IPS-20b (cell line): ENCODE results near the gene L1TD1.
A peak's percentile ranks its signal among the peaks of the same experiment; 100 is the strongest.
"Not testable (repeated sequence)": the region's sequence is repeated elsewhere in the genome, so short reads cannot be mapped to it uniquely, and the experiment has no call there.

Source experiments
- H3K27ac ChIP-seq: one replicate; pipeline ENCODE4 v1.5.1; 2013; ENCODE audit warnings: low read length
- H3K27me3 ChIP-seq: 2 replicates; pipeline ENCODE4 v1.6.1; 2013; ENCODE audit warnings: mild to moderate bottlenecking, low read length, inconsistent platforms; ENCODE audit not compliant: insufficient read depth
- H3K36me3 ChIP-seq: 2 replicates; pipeline ENCODE4 v1.6.1; 2013; ENCODE audit warnings: low read depth, mild to moderate bottlenecking, inconsistent platforms, low read length, moderate library complexity; ENCODE audit not compliant: insufficient read depth
- H3K4me1 ChIP-seq: 2 replicates; pipeline ENCODE4 v1.6.1; 2013; ENCODE audit warnings: mild to moderate bottlenecking, control low read depth, inconsistent platforms, low read length, moderate library complexity; ENCODE audit not compliant: insufficient read depth
- H3K4me3 ChIP-seq: 2 replicates; pipeline ENCODE4 v1.5.1; 2013; ENCODE audit warnings: mild to moderate bottlenecking, low read length, inconsistent platforms
- H3K9ac ChIP-seq: 2 replicates; pipeline ENCODE4 v1.6.1; 2013; ENCODE audit warnings: low read depth, mild to moderate bottlenecking, inconsistent platforms, low read length, moderate library complexity
- H3K9me3 ChIP-seq: 2 replicates; pipeline ENCODE4 v1.6.1; 2013; ENCODE audit warnings: mild to moderate bottlenecking, low read depth, low read length, inconsistent platforms; ENCODE audit not compliant: insufficient read depth

L1TD1 gene

DNA sequence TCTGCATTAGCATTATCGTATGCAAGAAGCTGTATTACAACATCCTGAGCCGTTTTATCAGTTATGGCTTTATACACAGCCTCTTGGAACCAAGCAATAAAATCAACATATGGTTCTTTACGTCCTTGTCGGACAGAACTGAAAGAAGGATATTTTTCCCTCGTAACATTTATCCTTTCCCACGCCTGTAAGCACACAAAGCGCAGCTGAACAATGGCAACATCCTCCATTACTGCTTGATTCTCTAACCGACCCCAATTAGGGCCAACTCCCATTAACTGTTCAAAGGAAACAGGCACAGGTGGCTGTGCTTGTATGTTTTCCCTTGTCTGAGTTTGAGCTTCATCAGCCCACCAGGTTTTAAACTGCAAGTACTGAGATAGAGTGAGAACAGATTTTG lies 12.5 kb upstream of the L1TD1 start:
- not testable (repeated sequence) for H3K36me3 ChIP-seq, H3K27me3 ChIP-seq, H3K9me3 ChIP-seq
- Histone ChIP-seq H3K4me1 (peaks cover 49% of the 10 kb centered on the region), H3K27ac (peak overlapping the region; percentile 88), H3K9ac (peak overlapping the region; percentile 65; the same call in 1 of the 2 replicates), H3K4me3 (peak overlapping the region; percentile 52; the same call in 1 of the 2 replicates)

DNA sequence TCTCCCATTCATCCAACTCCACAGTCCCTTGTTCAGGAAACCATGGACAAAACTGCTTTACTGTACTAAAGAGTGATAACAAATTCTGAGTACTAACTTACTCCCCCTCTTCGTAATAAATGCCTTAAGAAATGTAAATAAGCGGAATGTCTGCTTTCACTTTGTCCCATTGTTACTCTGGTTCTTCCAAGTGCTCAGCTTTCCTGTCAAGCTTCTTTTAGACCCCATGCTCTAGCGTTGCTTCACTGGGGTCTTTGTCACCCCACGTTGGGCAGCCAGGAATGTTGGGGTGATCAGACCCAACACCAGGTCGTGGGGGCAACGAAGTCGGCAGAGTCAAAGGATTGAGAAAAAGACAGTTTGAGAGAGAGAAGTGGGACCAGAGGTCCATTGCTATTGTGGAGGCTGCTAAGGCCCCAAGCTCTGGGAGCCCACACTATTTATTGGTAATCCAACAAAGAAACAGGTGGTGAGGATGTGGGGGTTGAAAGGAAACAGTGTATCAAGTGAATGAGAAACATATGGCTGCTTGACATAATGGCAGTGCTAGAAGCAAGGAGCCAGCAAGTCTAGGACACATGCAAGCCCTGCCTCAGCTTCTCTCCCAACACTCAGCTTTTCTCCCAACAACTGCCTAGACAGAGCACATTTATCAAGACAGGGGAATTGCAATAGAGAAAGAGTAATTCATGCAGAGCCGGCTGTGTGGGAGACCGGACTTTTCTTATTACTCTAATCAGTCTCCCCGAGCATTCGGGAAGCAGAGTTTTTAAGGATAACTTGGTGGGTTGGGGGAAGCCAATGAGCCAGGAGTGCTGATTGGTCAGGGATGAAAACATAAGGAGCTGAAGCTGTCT lies 11.3 kb upstream of the L1TD1 start:
- not testable (repeated sequence) for H3K9me3 ChIP-seq, H3K36me3 ChIP-seq, H3K27me3 ChIP-seq
- Histone ChIP-seq H3K9ac (peak overlapping the region; percentile 65; the same call in 1 of the 2 replicates), H3K4me1 (peaks cover 43% of the 10 kb centered on the region), H3K27ac (peak overlapping the region; percentile 12), H3K4me3 (peak overlapping the region; percentile 38; the same call in 1 of the 2 replicates)

DNA sequence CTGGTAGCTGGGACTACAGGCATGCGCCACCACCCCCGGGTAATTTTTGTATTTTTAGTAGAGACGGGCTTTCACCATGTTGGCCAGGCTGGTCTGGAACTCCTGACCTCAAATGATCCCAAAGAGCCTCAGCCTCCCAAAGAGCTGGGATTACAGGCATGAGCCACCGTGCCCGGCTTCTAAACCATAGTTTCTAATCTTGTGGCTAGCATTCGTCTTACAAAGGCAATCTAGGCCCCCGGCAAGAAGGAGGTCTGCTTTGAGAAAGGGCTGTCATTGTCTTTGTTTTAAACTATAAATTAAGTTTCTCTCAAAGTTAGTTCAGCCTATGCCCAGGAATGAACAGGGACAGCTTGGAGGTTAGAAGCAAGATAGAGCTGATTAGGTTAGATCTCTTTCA lies 10.3 kb upstream of the L1TD1 start:
- no peaks in the 10 kb centered on the region for H3K27me3 ChIP-seq
- H3K27ac ChIP-seq = no peak overlapping the region
- H3K9me3 ChIP-seq = no peaks in the 10 kb centered on the region
- H3K4me1 ChIP-seq = peaks cover 43% of the 10 kb centered on the region
- H3K9ac ChIP-seq = no peak overlapping the region
- H3K4me3 ChIP-seq = no peak overlapping the region
- H3K36me3 ChIP-seq = no peaks in the 10 kb centered on the region

DNA sequence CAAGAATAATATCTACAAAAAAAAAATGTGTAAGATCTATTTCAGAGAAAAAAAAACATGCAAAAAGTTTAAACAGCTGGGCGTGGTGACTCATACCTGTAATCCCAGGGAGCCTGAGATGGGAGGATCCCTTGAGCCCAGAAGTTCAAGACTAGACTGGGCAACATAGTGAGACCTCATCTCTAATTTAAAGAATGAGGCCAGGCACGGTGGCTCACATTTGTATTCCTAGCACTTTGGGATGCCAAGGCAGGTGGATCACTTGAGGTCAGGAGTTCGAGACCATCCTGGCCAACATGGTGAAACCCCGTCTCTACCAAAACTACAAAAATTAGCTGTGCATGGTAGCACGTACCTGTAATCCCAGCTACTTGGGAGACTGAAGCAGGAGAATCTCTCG lies 9.4 kb upstream of the L1TD1 start:
- not testable (repeated sequence) for H3K27me3 ChIP-seq, H3K9ac ChIP-seq, H3K36me3 ChIP-seq, H3K27ac ChIP-seq, H3K9me3 ChIP-seq, H3K4me3 ChIP-seq
- peaks cover 36% of the 10 kb centered on the region for H3K4me1 ChIP-seq

DNA sequence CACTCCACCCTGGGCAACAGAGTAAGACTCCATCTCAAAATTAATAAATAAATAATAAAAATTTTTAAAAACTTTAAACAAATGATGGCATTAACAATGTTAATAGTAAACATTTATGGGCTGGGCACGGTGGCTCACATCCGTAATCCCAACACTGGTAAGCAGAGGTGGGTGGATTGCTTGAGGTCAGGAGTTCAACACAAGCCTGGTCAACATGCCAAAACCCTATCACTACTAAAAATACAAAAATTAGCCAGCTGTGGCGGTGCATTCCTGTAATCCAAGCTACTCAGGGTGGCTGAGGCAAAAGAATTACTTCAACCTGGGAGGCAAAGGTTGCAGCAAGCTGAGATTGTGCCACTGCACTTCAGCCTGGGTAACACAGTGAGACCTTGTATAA lies 9.0 kb upstream of the L1TD1 start:
- Histone ChIP-seq H3K9ac (no peak overlapping the region), H3K27ac (no peak overlapping the region), H3K36me3 (no peaks in the 10 kb centered on the region), H3K9me3 (no peaks in the 10 kb centered on the region), H3K27me3 (no peaks in the 10 kb centered on the region), H3K4me1 (peaks cover 31% of the 10 kb centered on the region), H3K4me3 (no peak overlapping the region)

DNA sequence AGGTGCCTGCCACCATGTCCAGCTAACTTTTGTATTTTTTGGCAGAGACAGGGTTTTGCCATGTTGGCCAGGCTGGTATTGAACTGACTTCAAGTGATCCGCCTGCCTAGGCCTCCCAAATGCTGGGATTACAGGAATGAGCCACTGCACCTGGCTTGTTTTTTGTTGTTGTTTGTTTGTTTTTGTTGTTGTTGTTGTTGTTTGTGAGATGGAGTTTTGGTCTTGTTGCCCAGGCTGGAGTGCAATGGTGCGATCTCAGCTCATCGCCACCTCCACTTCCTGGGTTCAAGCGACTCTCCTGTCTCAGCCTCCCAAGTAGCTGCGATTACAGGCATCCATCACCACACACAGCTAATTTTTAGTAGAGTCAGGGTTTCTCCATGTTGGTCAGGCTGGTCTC lies 7.1 kb upstream of the L1TD1 start:
- no peak overlapping the region for H3K4me3 ChIP-seq
- H3K4me1 ChIP-seq = peaks cover 13% of the 10 kb centered on the region
- no peaks in the 10 kb centered on the region for H3K36me3 ChIP-seq
- no peak overlapping the region for H3K27ac ChIP-seq
- no peaks in the 10 kb centered on the region for H3K27me3 ChIP-seq
- H3K9ac ChIP-seq = no peak overlapping the region
- no peaks in the 10 kb centered on the region for H3K9me3 ChIP-seq

DNA sequence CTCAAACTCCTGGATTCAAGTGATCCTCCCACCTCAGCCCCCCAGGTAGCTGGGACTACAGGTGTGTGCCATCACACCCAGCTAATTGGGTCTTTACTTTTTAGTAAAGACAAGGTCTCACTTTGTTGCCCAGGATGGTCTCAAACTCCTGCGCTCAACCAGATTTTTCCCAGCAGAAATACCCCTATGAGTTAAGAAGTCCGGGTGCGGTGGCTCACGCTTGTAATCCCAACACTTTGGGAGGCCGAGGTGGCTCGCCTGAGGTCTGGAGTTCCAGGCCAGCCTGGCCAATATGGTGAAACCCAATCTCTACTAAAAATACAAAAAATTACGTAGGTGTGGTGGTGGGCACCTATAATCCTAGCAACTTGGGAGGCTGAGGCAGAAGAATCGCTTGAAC lies 6.5 kb upstream of the L1TD1 start:
- Histone ChIP-seq H3K4me3 (no peak overlapping the region), H3K9me3 (no peaks in the 10 kb centered on the region), H3K36me3 (no peaks in the 10 kb centered on the region), H3K27ac (no peak overlapping the region), H3K9ac (no peak overlapping the region), H3K4me1 (peaks cover 8% of the 10 kb centered on the region), H3K27me3 (no peaks in the 10 kb centered on the region)

DNA sequence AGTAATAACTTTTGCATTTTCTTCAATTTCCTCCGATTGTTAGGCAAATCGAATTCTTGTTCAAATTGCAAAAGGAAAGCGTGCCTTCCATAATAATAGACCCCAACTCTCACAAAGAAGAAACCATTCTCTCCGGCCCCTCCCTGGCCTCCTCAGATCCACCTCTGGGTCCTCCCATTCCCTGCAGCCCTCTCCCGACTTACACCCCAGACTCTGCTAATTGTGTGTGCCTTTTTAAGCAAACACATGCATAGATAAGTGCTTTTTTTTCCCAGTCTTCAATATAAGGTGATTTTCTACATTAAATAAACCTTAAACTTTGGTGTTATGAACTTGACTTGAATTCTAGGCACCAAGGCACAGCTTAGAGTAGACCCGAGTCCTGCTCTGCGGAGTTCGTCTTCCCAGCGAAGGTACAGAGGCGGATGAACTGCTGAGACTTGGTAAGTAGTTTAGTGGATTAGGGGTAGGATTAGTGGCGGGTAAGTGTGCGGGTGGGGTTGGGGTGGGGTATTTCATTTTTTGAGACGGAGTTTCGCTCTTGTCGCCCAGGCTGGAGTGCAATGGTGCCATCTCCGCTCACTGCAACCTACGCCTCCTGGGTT lies 1.5 kb downstream of the L1TD1 start:
- peak overlapping the region; percentile 90 for H3K27ac ChIP-seq
- peak overlapping the region; percentile 94 for H3K4me3 ChIP-seq
- peaks cover 50% of the 10 kb centered on the region for H3K36me3 ChIP-seq
- peak overlapping the region; percentile 98 for H3K9ac ChIP-seq
- H3K27me3 ChIP-seq = peaks cover 7% of the 10 kb centered on the region; the same call in 1 of the 2 replicates
- no peaks in the 10 kb centered on the region for H3K9me3 ChIP-seq
- H3K4me1 ChIP-seq = peaks cover 13% of the 10 kb centered on the region; the same call in 1 of the 2 replicates

DNA sequence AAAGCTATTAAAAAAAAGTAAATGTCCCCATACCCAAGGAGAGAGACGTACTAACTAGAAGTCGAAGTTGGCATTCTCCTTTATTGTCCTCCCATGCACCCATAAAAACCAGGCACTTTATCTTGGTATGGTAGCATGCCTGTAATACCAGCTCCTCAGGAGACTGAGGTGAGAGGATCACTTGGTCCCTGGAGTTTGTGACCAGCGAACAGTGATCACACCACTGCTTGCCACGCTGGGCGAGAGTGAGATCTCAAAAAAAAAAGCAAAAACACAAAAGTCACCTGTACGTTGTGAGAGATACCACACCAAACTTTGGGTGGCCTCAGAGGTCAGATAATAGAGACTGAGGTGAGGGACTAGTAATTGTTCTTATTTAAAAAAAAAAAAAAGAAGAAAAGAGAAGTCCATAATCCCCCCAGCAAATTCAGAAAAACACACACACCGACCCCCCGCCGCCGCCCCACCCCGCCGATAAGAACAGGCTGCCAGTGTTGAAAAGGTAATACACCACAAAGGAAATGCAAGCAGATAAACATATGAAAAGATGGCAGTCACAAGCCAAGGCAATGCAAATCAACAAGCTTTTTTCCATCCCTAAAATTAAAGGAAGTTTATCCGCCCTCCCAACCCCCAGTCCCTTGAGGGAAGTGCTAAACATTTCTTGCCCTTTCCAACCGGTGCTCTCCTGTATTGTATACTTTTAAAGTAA lies 3.6 kb downstream of the L1TD1 start:
- H3K4me3 ChIP-seq = peak overlapping the region; percentile 65
- H3K27ac ChIP-seq = peak overlapping the region; percentile 11
- peaks cover 13% of the 10 kb centered on the region; the same call in 1 of the 2 replicates for H3K4me1 ChIP-seq
- H3K9me3 ChIP-seq = no peaks in the 10 kb centered on the region
- peaks cover 7% of the 10 kb centered on the region; the same call in 1 of the 2 replicates for H3K27me3 ChIP-seq
- peak overlapping the region; percentile 80 for H3K9ac ChIP-seq
- peaks cover 71% of the 10 kb centered on the region for H3K36me3 ChIP-seq

DNA sequence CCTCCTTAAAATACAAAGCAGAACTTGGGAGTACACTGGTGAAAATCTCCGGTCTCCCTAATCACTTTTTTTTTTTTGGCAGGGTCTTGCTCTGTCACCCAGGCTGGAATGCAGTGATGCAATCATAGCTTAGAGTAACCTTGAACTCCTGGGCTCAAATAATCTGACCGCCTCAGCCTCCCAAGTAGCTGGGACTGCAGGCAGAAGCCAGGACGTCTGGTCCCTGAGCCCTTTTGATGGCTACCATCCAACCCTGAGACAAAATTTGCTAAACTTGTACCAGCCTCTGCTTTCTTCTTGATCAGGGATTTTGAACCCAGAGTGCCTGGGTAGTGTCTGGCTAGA lies 4.1 kb downstream of the L1TD1 start:
- Histone ChIP-seq H3K27ac (peak overlapping the region; percentile 11), H3K4me3 (peak overlapping the region; percentile 65), H3K4me1 (peaks cover 13% of the 10 kb centered on the region; the same call in 1 of the 2 replicates), H3K36me3 (peaks cover 76% of the 10 kb centered on the region), H3K27me3 (peaks cover 7% of the 10 kb centered on the region; the same call in 1 of the 2 replicates), H3K9me3 (no peaks in the 10 kb centered on the region), H3K9ac (peak overlapping the region; percentile 74)

DNA sequence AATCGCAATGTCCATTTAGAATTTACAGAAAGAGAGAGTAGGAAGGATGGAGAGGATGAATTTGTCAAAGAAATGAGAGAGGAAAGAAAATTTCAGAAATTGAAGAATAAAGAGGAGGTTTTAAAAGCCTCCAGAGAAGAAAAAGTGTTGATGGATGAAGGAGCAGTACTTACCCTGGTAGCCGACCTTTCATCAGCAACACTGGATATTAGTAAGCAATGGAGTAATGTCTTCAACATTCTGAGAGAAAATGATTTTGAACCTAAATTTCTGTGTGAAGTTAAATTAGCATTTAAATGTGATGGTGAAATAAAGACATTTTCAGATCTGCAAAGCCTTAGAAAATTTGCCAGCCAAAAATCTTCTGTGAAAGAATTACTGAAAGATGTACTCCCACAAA lies 12.5 kb downstream of the L1TD1 start:
- Histone ChIP-seq H3K4me3 (no peak overlapping the region), H3K9ac (no peak overlapping the region), H3K27ac (no peak overlapping the region), H3K9me3 (peaks cover 10% of the 10 kb centered on the region; the same call in 1 of the 2 replicates), H3K36me3 (peaks cover 96% of the 10 kb centered on the region), H3K27me3 (no peaks in the 10 kb centered on the region), H3K4me1 (0 out of 2 replicates have a peak, but pooled peaks cover 3% of the 10 kb centered on the region)
